RCC 7860 (cell line): ENCODE results near the gene POLR1A.
A peak's percentile ranks its signal among the peaks of the same experiment; 100 is the strongest.

Experiments used
- DNase-seq: peaks from one replicate; pipeline ENCODE4 v3.0.0-alpha.2; 2015; ENCODE audit warnings: low spot score
- FAIRE-seq: peaks from 2 replicates; lab custom pipeline; 2012; peaks lifted over from hg19 to GRCh38; lab: Jason Lieb, UNC

POLR1A gene

DNA sequence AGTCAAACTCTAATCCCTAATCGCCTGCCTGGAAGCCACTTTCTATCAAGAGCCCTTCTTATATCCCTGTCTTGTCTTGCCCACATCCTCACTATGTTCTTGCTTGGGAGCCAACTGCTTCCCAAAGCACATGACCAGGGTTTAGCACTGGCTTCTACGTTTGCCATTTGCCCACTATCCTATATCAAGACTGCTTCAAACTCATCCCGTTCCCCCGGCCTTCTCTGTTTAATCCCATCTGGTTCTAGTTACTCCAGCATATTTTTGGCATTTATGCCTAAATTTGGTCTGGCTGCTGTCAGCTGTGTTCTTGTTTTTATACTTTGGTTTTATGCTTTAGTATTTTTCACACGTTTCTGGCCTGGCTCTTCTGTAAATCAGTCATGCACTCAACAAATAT, 40.2 kb downstream of the POLR1A start:
- DNase-seq (no peak), FAIRE-seq (no peak)

DNA sequence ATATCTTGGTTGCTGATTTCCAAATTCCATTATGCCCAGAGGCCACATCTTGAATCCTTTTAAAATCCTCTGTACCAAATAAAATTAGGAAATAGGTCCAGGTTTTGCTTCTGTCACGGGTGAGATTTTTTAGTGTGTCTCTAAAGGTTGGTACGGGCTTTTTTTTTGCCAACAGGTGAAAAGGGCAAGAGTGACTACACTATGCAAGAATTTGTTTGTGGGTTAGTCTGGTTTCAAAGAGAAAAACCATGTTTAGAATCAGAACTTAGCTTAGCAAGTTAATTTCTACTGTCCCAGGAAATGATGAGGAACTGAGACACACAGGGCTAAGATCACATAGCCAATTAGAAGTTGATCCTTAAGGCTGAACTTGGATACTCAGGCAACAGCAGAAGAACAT, 41.7 kb downstream of the POLR1A start:
- DNase-seq (peak; percentile 28), FAIRE-seq (peak; percentile 14)

DNA sequence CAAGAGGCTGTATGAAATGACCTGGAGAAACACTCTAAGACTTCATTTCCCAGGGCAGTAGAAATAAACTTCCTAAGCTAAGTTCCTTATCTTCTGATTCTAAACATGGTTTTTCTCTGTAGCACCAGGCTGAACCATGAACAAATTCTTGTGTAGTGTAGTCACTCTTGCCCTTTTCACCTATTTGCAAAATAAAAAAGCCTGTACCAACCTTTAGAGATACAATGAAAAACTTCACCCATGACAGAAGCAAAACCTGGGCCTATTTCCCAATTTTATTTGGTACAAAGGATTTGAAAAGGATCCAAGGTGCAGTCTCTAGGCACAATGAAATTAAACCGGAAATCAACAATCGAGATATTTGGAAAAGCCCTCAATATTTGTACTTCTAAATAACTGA, 43.6 kb downstream of the POLR1A start:
- FAIRE-seq (peak; percentile 78), DNase-seq (no peak)

DNA sequence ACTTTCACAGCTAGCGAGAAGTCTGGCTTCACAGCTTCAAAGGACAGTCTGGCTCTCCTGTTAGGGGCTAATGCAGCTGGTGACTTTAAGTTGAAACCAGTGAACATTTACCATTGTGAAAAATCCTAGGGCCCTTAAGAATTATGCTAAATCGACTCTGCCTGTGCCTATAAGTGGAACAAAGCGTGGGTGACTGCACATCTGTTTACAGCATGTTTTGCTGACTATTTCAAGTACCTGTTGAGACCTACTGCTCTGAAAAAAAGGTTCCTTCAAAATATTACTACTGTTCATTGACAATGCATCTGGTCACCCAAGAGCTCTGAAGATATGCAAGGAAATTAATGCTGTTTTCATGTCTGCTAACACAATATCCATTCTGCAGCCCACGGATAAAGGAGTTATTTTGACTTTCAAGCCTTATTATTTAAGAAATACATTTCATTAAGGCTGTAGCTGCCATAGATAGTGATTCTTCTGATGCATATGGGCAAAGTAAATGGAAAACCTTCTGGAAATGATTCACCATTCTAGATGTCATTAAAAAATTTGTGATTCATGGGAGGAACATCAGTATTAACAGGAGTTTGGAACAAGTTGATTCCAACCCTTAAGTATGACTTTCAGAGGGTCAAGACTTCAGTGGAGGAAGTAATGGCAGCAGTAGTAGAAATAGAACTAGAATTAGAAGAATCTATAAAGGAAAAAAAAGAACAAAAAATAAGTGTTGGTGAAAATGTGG, 48.9 kb downstream of the POLR1A start:
- DNase-seq, result no peak
- no peak for FAIRE-seq

DNA sequence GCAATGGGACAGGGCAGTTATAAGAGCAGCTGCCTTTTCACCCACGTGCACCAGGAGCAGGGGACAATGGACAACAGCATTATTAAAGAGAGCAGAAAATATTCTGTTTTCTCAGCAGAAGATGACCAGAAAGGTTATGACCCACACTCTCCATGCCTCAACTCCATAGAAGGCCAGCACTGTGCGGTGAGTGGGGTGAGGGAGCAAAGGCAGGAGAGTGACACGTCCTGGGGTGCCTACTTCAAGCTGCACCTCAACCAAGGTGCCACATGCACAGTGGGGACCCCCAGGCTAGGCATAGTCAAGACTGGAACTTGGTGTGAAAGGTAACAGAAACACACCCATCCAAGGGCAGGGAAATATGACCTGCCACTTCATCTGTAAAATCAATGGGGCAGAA, 50.4 kb downstream of the POLR1A start:
- DNase-seq (no peak), FAIRE-seq (no peak)

DNA sequence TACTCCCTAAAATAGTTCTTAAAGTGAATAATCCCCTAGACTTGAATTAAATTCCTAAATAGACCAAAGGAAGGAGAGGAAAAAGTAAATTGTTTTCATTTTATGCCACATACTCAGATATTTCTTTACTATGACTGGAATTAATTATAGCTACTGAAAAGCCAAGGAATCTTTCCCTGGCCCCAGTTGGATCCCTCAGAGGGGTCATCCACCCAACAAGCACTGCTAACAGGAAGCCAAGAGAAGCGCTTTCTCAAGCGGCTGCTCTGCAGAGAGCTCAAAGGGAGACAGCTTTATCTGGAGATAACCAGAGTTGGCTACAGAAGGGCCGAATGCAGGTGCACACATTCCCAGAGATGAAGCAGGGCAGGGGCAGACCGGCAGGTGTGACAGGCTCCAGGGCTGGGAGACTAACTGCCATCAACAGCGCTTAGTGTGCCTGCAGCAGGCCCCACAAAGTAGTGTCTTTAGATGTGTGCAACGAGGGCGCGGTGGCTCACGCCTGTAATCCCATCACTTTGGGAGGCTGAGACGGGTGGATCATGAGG, 51.1 kb downstream of the POLR1A start:
- no peak for FAIRE-seq

DNA sequence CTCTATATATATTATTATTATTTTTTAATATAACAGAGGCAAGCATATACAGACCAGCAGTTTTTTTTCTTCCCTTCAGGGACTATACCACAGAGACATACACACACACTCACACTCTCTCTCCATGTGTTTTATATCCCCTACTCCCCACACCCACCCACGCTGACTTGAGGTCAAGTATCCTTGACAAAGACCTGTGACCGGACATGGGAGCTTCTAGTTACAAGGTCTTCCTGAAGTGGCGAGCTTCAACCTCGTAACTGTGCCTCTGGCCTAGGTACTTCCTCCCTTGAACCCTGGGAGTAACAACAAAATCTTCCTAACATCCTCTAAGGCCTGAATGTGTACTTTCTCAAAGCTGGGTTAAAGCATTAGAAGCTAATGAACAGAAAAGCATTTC, 52.5 kb downstream of the POLR1A start:
- FAIRE-seq (no peak), DNase-seq (no peak)

More for the DNA sequence above, 51.1 kb downstream of the POLR1A start:
- no peak for DNase-seq

DNA sequence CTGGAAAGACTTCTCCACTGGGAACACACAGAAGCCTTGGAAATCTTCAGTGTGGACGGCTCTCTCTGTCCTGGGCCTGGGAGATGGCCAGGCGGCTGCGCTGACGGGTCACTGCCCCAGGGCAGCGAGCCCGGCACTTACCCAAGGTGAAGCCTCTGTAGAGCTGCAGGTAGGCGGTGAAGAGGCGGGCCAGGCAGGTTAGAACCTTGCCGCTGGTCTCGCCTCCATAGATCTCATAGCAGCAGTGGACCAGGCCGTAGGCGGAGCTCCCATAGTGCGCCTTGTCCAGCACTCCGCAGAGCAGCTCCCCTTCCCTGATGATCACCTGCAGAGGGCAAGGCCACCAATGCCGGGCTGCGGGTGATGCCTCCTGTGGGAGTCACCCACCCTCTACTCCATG, 53.0 kb downstream of the POLR1A start:
- DNase-seq (no peak), FAIRE-seq (no peak)

DNA sequence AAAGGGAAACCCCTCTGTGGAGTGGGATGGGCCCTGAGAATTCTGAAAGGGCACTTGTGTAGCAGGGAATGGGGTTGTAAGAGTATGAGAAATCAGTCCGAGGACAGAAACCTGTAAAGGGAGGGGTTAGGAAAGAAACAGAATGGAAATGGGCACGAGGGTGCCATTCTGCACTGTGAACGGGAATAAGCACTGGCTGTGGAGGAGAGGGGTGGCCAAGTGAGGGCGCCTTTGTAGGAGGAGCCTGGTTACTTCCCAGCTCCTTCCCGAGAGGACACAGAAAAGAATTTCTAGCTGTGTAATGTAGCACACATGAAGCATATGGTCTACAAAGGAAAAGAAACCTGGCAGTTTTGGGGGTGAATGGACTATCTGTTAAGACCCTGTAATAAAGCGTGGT, 53.4 kb downstream of the POLR1A start:
- FAIRE-seq (no peak), DNase-seq (no peak)

DNA sequence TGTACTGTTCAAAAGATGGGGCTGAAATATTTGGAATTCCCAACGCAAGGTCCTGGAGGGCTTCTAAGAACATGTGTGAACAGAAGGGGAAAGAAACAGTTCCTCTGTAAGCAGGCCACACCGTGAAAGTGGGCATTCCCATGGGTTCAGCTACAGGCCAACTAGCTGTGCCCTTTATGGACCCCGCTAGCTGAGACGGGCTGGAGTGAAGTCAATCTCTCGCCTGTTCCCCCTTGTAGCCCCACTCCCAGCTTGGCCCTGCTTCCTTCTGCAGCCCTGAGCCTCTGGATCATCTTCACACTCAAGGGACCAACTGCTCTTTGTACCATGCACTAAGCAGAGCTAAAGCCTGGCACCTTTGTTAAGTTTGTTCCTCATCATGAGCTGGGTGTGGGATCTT, 55.4 kb downstream of the POLR1A start:
- DNase-seq, result no peak
- no peak for FAIRE-seq

DNA sequence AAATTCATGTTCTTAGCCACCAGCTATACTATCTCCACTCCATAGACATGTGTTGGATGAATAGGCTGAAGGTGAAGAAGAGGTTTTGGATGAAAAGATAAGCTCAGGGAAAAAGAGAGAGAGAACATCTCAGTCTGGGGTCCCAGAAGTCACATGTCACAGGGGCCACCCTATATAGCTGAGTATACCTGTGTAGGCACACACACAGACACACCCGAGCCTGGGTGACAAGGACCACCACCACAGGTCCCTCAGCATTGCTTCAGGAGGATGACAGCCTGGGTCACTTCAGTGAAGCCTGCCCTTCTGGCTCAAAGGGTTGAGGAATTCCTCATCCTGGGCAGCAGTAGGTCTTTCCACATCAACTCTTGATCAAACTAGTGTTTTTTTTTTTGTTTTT, 56.2 kb downstream of the POLR1A start:
- no peak for FAIRE-seq
- DNase-seq, result no peak

DNA sequence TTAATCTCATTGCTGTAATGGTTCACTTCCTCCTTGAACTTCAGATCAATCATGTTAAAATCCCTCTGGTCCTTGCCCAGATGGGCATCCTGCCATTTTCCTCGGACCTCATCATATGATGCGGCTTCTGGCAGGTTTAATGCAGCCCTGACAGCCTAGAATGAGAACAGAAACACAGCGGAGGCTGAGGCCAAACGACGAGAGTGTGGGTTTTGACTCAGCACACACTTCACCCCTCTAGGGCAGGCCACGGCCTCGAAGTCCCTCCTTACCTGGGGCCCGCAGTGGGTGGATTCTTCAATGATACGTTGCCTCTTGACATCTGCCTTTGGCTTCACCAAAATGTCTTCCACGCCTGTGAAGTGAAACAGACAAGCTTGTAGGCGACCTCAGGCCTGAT, 56.8 kb downstream of the POLR1A start:
- no peak for FAIRE-seq
- no peak for DNase-seq

DNA sequence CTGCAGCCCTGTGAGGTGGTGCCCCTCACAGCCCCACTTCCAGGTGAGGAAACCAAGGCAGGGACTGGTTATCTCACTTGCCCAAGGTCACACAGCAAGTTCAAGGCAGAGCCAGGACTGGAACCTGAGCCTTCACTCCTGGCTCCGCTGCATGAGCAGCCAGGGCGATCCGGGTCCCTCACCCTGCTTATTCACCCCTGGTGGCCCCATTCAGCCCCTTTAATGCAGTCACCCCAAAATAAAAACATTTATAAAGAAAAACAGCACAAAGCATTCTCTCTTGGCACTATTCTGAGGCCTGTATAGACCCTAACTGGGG, 57.3 kb downstream of the POLR1A start:
- no peak for FAIRE-seq
- DNase-seq, result no peak

DNA sequence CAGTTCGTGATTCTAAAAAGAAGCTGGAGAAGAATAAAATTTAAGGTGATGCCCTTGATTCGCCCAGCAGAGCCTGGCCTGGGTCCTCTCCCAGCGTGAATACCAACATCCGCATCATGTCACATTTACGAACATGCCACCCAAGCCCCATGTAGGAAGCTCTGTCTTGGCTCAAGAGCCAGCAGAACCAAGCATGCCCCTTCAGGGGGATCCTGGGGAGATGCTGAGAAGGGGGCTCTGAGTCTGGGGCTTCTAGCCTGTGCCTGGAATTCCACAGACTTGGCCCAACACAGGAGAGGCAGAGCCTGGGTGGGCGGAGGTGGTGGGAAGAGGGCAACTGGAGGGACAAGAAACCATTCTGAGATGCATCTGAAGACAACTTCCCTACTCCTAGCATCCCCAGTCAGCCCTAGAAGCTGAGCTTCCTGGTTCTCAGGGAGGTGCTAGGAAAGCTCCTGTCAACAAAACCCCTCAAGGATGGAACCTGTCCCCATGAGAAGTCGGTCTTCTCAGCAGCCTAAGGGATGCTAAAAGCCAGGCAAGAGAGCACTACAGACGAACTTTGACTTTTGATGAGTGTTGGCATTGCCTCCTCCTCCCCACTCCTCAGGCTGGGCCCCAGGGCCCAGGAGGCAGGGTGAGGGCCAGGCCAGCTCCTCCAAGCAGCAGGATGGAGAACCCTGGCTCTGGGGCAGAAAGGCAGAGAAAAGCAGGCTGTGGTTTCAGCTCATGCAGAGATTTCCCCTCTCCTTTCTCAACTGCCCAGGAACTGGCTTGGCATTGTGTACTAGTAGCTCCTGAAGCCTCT, 57.9 kb downstream of the POLR1A start:
- no peak for FAIRE-seq
- no peak for DNase-seq

DNA sequence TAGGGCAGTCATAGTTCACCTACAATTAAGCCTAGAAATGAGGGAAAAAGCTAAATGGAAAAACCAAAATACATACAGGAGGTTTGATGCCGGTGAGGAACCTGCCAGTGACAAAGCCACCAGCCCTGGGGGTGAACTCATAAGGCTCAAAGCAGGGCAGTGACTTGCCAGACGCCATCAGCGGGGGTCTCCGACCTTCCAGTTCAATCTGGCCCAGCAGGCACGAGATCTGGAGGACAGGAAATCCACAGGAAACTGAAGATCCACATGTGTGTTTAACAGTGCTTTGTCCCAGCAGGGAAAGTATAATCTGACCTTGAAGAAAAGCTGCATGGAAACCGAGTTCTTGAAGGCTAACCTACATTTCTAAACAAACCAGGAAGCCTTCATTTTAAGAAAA, 60.1 kb downstream of the POLR1A start:
- FAIRE-seq (no peak), DNase-seq (no peak)

DNA sequence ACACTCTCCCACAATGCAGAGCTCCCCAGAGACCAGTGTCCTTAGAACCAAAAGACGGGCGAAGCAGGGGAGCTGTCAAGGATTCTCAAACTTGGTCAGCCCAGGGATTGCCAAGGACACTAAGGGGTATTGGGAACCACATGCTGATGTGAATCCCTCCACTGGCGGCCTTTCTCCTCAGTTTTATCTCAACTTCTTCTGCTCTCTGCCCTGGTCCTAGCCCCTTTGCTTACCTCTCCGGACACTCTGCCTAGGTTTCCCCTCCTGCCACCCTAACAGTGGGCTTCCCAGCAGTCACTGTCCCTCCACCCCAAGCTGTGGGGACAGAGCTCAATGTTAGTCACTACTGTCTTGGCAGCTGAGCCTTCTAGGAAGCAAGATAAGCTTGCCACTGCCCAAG, 61.1 kb downstream of the POLR1A start:
- DNase-seq (no peak), FAIRE-seq (no peak)

DNA sequence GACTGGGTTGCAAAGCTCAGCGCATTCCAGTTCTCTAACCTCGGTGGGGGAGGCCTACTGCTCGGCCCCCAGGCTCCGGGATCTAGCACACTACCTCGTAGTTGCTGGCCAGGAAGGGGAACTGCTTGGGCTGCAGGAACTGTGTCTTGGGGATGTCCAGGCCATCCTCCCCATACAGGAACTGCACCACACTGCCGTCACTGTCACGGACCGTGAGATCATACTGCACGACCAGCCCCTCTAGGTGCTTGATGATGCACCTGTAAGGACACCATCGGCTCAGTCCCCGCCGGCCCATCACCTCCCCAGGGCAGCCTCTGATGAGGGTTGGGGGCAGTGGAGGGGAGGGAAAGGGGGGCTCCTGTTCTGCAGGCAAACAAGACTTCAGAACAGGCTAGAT, 61.6 kb downstream of the POLR1A start:
- FAIRE-seq (no peak), DNase-seq (no peak)

DNA sequence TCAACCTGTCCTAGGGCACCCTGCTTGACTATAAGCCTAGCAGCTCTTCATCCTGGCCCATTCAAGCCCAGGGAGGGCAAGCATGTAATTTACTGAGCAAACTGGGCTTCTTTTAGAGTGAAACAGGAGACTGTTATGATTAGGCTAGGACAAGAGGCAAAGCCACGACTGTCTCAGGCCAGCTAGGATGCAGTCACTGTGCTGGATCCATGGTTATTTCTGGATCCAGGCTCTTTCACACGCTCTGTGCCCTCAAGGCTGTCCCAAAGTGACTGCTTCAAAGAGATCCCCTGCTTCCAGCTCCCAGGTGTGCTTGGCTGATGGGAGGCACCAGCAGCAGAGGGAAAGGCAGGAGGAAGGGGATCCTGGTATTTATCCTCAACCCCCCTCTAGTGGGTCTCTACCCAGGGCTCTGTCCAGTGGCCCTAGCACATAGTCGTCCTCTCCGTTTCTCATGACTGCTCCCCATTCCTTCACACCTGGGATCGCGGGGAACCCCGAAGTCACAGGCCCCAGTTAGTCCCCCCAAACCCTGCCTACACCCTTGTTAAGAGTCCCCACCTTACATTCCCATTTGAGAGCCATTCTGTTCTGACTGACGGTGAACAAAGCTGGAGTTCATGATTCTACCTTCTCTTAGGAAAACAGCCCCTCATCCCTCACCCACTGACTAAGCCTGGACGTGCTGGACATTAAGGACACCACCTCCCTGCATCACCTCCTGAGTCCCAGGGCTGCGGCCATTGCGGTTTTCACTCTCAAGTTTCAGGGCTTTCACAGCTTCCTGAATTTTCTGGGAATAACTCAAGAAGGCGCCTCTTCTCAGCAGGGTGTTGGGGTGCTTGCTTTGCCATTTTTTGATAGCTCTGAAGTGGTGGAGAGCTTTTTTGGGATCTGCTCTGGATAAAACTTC, 63.2 kb downstream of the POLR1A start:
- DNase-seq, result no peak
- no peak for FAIRE-seq

DNA sequence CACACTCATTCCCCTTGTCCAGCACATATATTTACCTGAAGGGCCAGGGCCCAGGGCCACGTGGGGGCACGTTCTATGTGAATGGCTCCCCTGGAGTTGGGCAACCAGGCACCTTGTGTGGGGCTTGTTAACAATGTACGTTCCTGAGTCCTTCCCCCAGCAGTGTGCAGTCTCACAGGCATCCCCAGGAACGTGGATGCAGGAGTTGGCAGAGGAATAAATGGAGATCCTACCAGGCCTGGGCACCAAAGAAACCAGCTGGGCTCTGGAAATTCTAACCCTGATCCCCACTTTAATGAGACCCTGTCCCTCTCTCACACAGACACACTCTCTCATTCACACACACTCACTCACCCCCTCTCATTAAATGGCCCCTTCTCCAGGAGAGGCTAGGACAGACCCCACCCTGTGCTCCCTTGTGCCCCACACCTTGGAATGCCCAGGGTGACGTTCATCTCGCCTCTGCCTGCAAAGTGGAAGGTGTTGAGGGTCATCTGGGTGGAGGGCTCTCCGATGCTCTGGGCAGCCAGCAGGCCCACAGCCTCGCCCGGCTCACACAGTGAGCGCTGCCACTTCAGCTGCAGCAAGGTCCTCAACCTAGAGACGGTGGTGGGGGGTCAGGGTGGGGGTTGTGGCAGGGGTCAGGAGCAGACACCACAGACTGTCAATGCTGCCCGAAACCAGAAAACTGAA, 65.6 kb downstream of the POLR1A start:
- FAIRE-seq, result no peak
- no peak for DNase-seq

DNA sequence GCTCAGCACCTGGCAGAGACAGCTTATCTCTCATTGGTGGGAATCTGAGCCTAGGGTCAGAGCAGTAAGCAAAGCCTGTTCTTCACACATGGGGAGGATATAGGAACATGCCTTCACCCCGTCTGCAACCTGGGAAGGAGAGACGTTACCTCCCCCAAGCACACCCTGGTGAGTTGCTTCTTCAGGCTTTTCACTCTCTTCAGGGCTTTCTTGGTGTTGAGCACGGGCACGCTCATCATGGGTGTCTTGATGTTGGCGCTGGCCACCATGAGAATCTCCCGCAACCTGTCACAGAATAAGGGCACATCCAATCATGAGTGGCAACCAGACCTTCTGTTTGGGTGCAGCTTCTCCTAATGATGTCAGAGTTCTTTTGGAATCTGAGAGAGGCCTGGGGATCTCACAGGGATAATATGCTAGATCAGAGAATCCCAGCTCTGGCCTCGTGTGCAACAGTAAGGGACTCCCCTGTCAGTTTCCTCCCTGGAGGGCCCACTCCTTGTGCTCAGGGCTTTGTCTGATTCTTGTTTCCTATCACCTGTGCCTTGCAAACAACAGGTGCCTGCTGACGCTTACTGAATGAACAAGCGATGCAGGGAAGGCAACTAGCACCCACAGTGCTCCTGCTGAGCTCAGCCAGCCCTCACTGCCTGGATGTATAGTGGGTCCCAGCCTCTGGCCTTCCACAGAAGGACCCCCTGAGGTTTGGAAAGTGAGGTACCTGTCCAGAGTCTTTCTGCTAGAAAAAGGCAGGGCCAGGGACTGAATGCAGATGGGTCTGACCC, 66.3 kb downstream of the POLR1A start:
- FAIRE-seq, result no peak

More for the DNA sequence above, 66.3 kb downstream of the POLR1A start:
- DNase-seq, result no peak
